ENCODE measurements around the gene CCT7.

Gene CCT7

GRCh38 chr2:73284296-73285158 is 50.4 kb downstream of the CCT7 start, which contains the start of gene FBXO41 (continued):
- TF ChIP-seq ZNF654 (tag by site-specific recombination; IDR thresholded peaks at IDR 0.05; ENCODE audit: low read depth) (no peak), GLI2 (tag by site-specific recombination; IDR thresholded peaks at IDR 0.05; ENCODE audit: borderline replicate concordance, low read depth) (no peak), ZNF629 (tag by site-specific recombination; IDR thresholded peaks at IDR 0.05) (no peak), ZNF302 (tag by site-specific recombination; IDR thresholded peaks at IDR 0.05; ENCODE audit: low read depth) (no peak), ZFP37 (tag by site-specific recombination; IDR thresholded peaks at IDR 0.05) (no peak), HOXD13 (CRISPR knock-in tag; IDR thresholded peaks at IDR 0.05; ENCODE audit: borderline replicate concordance) (no peak), REPIN1 (tag by site-specific recombination; IDR thresholded peaks at IDR 0.05; ENCODE audit: low read depth) (no peak), ZNF19 (tag by site-specific recombination; IDR thresholded peaks at IDR 0.05; ENCODE audit: low read depth) (no peak), ZNF610 (tag by site-specific recombination; IDR thresholded peaks at IDR 0.05; ENCODE audit: borderline replicate concordance) (peak; percentile 61; the same call in 1 of the 2 replicates), ZNF513 (tag by site-specific recombination; IDR thresholded peaks at IDR 0.05) (peak; percentile 86), SCRT1 (tag by site-specific recombination; IDR thresholded peaks at IDR 0.05; ENCODE audit: borderline replicate concordance) (no peak), ZNF600 (tag by site-specific recombination; IDR thresholded peaks at IDR 0.05) (no peak), ZNF76 (tag by site-specific recombination; IDR thresholded peaks at IDR 0.05; ENCODE audit: borderline replicate concordance, low read depth) (peak; percentile 36; the same call in 1 of the 2 replicates), ZNF26 (tag by site-specific recombination; IDR thresholded peaks at IDR 0.05) (no peak), ZNF266 (tag by site-specific recombination; IDR thresholded peaks at IDR 0.05; ENCODE audit: low read depth) (no peak), ZBTB26 (tag by site-specific recombination; optimal IDR thresholded peaks at IDR 0.05) (peak; percentile 40), SP3 (tag by site-specific recombination; IDR thresholded peaks at IDR 0.05) (peak; percentile 87), ZIC2 (tag by site-specific recombination; IDR thresholded peaks at IDR 0.05) (peak; percentile 75), ZNF624 (tag by site-specific recombination; IDR thresholded peaks at IDR 0.05) (no peak), ZNF530 (tag by site-specific recombination; IDR thresholded peaks at IDR 0.05; ENCODE audit: low read depth) (no peak), ZNF776 (tag by site-specific recombination; IDR thresholded peaks at IDR 0.05; ENCODE audit: borderline replicate concordance) (no peak), PRDM1 (tag by site-specific recombination; IDR thresholded peaks at IDR 0.05) (no peak), ZNF202 (tag by site-specific recombination; IDR thresholded peaks at IDR 0.05; ENCODE audit: borderline replicate concordance) (no peak), ZNF626 (tag by site-specific recombination; IDR thresholded peaks at IDR 0.05) (no peak), ZNF155 (tag by site-specific recombination; IDR thresholded peaks at IDR 0.05) (no peak), PATZ1 (tag by site-specific recombination; IDR thresholded peaks at IDR 0.05) (no peak; the same call in 1 of the 2 replicates), ZNF174 (tag by site-specific recombination; IDR thresholded peaks at IDR 0.05) (no peak), ZNF561 (tag by site-specific recombination; IDR thresholded peaks at IDR 0.05; ENCODE audit: borderline replicate concordance) (no peak), EGR2 (tag by site-specific recombination; IDR thresholded peaks at IDR 0.05; ENCODE audit: low read depth) (peak; percentile 85), ZSCAN30 (tag by site-specific recombination; IDR thresholded peaks at IDR 0.05) (0 out of 2 replicates have a peak, but pooled peaks have one; percentile 21)
- TF ChIP-seq, protein P1, sequence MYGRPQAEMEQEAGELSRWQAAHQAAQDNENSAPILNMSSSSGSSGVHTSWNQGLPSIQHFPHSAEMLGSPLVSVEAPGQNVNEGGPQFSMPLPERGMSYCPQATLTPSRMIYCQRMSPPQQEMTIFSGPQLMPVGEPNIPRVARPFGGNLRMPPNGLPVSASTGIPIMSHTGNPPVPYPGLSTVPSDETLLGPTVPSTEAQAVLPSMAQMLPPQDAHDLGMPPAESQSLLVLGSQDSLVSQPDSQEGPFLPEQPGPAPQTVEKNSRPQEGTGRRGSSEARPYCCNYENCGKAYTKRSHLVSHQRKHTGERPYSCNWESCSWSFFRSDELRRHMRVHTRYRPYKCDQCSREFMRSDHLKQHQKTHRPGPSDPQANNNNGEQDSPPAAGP (tag by site-specific recombination; IDR thresholded peaks at IDR 0.05), result no peak
- TF ChIP-seq, protein P2, sequence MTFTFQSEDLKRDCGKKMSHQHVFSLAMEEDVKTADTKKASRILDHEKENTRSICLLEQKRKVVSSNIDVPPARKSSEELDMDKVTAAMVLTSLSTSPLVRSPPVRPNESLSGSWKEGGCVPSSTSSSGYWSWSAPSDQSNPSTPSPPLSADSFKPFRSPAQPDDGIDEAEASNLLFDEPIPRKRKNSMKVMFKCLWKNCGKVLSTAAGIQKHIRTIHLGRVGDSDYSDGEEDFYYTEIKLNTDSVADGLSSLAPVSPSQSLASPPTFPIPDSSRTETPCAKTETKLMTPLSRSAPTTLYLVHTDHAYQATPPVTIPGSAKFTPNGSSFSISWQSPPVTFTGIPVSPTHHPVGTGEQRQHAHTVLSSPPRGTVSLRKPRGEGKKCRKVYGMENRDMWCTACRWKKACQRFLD (tag by site-specific recombination; IDR thresholded peaks at IDR 0.05), result no peak

Measured in HEK293 (cell line).